ENCODE results near the gene HBB. TPM values are rescaled to one million over a fixed set of nuclear protein-coding genes. Genes with fewer than 3 reads are reported as not detected.

The HBB gene
- total RNA-seq, 1 experiment from 2014 or later: not detected

DNA sequence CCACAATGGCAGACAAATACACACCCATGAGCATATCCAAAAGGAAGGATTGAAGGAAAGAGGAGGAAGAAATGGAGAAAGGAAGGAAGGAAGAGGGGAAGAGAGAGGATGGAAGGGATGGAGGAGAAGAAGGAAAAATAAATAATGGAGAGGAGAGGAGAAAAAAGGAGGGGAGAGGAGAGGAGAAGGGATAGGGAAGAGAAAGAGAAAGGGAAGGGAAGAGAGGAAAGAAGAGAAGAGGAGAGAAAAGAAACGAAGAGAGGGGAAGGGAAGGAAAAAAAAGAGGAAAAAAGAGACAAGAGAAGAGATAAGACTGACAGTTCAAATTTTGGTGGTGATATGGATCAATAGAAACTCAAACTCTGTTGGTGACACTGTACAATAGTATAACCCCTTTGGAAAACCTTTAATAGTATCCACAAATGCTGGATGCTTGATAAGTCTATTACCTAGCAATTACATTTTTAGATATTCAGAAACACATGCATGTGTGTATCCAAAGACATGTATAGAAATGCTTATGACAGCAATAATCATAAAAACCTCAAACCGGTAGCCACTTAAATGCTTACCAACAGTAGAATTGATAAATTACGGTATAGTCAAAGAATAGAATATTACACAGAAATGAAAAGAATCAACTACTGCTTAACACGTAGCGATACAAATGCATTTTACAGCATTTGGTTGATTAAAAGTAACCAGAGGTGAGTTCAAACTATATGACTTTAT, 8.7 kb upstream of the HBB start:
- Histone ChIP-seq H3T11ph (ENCODE audit: low read length) (no peak overlapping the region), H3K9ac (ENCODE audit: extremely low read depth, insufficient read length, low read length) (no peak overlapping the region), H2BK5ac (ENCODE audit: insufficient read length, low read length) (no peak overlapping the region), H3K23me2 (ENCODE audit: insufficient read length, low read depth, low read length, poor library complexity, severe bottlenecking) (no peaks in the 10 kb centered on the region), H2BK15ac (ENCODE audit: low read depth, low read length) (no peak overlapping the region), H3K79me2 (ENCODE audit: insufficient read depth, low read length) (no peaks in the 10 kb centered on the region), H3K79me1 (ENCODE audit: insufficient read depth, low read depth, low read length, poor library complexity, severe bottlenecking) (no peaks in the 10 kb centered on the region), H3K27me3 (ENCODE audit: insufficient read depth, low read length) (no peaks in the 10 kb centered on the region), H4K20me1 (ENCODE audit: control insufficient read depth, insufficient read depth, insufficient read length) (no peaks in the 10 kb centered on the region), H3K56ac (ENCODE audit: insufficient read length, low read depth, low read length) (no peak overlapping the region), H4K8ac (replicated peaks; ENCODE audit: insufficient read length, low read depth, low read length) (no peak overlapping the region), H3K4me1 (ENCODE audit: insufficient read depth, low read length) (no peaks in the 10 kb centered on the region), H3K9me3 (ENCODE audit: control insufficient read depth, low read depth, low read length) (no peaks in the 10 kb centered on the region), H3K23ac (ENCODE audit: insufficient read length, low read depth, low read length) (no peak overlapping the region), H2AK5ac (ENCODE audit: insufficient read length, low read length) (no peak overlapping the region), H2BK120ac (ENCODE audit: low read depth, low read length, poor library complexity, severe bottlenecking) (no peak overlapping the region), H2BK20ac (ENCODE audit: low read depth, low read length, poor library complexity, severe bottlenecking) (no peak overlapping the region), H3K4ac (ENCODE audit: low read depth, low read length) (no peak overlapping the region), H2AFZ (ENCODE audit: low read length) (no peak overlapping the region), H3K4me2 (ENCODE audit: insufficient read depth, insufficient read length, low read length) (no peak overlapping the region), H3K27ac (ENCODE audit: insufficient read length, low read depth, low read length) (no peak overlapping the region), H2BK12ac (ENCODE audit: insufficient read length, low read depth, low read length) (no peak overlapping the region), H4K91ac (ENCODE audit: insufficient read length, low read depth, low read length) (no peak overlapping the region), H3K18ac (ENCODE audit: insufficient read length, low read depth, low read length) (no peak overlapping the region), H3K14ac (ENCODE audit: insufficient read depth, low read length) (no peak overlapping the region), H4K5ac (ENCODE audit: insufficient read length, low read depth, low read length) (no peak overlapping the region)
- no peak overlapping the region for H3K4me3 Mint-ChIP-seq
- whole genome bisulfite sequencing (ENCODE audit: extremely low coverage, insufficient read length, low lambda C conversion rate): no CpG with 5 or more reads among the region's 5 CpGs
- H3K4me1 Mint-ChIP-seq: no peaks in the 10 kb centered on the region
- no peak overlapping the region for H3K27ac Mint-ChIP-seq
- H3K9me3 Mint-ChIP-seq: no peaks in the 10 kb centered on the region
- H3K36me3 Mint-ChIP-seq (ENCODE audit: insufficient read depth in 1 of 3, low read depth in 3 of 3): no peaks in the 10 kb centered on the region
- H3K27me3 Mint-ChIP-seq (ENCODE audit: low read depth): peaks cover 6% of the 10 kb centered on the region
- TF ChIP-seq, protein P1, sequence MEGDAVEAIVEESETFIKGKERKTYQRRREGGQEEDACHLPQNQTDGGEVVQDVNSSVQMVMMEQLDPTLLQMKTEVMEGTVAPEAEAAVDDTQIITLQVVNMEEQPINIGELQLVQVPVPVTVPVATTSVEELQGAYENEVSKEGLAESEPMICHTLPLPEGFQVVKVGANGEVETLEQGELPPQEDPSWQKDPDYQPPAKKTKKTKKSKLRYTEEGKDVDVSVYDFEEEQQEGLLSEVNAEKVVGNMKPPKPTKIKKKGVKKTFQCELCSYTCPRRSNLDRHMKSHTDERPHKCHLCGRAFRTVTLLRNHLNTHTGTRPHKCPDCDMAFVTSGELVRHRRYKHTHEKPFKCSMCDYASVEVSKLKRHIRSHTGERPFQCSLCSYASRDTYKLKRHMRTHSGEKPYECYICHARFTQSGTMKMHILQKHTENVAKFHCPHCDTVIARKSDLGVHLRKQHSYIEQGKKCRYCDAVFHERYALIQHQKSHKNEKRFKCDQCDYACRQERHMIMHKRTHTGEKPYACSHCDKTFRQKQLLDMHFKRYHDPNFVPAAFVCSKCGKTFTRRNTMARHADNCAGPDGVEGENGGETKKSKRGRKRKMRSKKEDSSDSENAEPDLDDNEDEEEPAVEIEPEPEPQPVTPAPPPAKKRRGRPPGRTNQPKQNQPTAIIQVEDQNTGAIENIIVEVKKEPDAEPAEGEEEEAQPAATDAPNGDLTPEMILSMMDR (conservative IDR thresholded peaks at IDR 0.05): no peak
- no peak for DNase-seq

All from H9 (cell line).